Stimulated activated CD4-positive, alpha-beta T cell treated with anti-CD3 and anti-CD28 coated beads, TNF-alpha, amount 100 ng/mL, for 4 hours (primary cell): ENCODE data around the gene METRN.

ENCODE experiments used
- DNase-seq, 3 experiments: peaks; one replicate each; pipeline ENCODE4 v3.0.0-alpha.2; 2020; ENCODE audit warnings: low read depth in 3 of 3

The METRN gene

DNA sequence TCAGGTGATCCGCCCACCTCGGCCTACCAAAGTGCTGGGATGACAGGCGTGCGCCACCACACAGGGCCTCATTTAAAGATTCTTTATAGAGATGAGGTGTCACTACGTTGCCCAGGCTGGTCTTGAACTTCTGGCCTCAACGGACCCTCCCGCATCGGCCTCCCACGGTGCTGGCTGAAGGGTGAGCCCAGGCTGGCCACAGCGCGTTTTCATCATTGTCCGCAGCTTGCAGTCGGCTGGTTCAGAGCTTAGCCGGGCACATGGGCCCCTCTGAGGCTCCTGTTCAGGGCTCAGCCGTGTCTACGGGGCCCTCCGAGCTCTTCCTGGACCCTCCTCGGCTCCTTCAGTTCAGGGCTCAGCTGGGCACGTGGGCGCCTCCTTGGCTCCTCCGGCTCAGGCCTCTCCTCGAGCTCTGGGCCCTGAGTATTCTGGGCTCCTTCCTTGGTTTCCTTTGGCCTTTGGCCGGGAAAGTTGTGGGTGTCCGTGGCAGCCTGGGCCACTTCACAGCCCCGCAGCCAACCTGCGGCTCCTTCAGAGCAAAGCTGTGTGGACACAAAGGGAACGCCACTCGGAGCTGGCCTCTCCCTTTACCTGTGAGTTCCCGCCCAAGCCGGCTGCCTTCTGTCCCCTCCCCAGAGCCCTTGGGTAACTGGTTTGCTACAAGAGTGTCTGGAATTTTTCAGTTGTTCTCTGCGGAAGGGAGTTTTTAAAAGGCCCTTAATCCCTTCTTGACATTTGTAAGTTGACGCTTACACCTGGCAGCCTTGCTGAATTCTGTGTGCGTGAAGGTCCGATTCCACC, 44.4 kb downstream of the METRN start:
- no peak for DNase-seq

DNA sequence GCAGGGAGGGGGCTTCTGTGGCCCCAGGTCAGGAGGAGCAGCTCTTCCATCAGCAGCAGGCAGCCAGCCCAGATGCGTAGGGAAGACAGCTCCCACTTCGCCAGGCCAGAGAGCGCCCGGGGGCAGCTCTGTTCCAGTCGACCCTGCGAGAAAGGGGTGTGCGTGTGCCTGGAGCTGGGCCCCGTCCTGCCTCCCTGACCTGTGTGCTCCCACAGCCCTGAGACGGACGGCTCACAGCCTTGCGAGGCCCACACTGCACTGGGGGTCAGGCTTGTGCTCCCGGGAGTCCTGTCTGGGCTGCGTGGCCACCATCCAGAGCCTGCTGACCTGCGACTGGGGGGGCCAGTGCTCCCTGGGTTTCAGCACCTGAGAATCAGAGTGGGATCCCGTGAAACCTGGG, 45.1 kb downstream of the METRN start:
- DNase-seq = no peak

GRCh38 chr16:760545-761343, 45.8 kb downstream of the METRN start, which contains the start of gene MSLN:
TSS of gene MSLN (plus strand) at chr16:760734. CDS start at chr16:762681, 1,947 bp downstream.
- no peak for DNase-seq

- no peak for DNase-seq
These were observed 47.0 kb downstream of the METRN start for GRCh38 chr16:761625-762513.

DNA sequence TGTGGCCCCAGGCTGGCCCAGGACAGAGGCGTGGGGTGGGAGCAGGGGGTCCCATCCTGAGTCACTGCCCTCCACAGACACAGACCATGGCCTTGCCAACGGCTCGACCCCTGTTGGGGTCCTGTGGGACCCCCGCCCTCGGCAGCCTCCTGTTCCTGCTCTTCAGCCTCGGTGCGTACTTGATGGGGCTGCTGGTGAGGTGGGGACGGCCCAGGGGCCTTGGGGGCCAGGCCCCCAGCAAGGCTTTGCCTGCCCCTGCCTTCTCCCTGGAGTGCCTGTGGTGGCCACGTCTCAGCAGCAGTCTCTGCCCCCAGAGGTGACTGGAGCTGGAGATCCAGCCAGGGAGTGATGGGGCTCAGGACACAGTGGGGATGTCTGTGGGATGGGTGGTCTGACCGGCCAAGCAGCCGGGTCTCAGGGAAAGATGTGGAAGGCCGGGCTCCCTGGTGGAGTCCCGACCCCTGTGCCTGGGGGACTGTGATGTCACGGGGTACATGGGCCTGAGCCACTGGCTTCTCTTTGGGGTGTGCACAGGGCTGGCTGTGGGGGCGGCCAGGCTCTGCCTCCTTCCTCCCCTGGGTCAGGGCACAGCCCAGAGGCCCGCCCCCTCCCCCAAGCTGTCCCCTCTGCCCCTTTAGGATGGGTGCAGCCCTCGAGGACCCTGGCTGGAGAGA, 47.8 kb downstream of the METRN start:
- DNase-seq = no peak

DNA sequence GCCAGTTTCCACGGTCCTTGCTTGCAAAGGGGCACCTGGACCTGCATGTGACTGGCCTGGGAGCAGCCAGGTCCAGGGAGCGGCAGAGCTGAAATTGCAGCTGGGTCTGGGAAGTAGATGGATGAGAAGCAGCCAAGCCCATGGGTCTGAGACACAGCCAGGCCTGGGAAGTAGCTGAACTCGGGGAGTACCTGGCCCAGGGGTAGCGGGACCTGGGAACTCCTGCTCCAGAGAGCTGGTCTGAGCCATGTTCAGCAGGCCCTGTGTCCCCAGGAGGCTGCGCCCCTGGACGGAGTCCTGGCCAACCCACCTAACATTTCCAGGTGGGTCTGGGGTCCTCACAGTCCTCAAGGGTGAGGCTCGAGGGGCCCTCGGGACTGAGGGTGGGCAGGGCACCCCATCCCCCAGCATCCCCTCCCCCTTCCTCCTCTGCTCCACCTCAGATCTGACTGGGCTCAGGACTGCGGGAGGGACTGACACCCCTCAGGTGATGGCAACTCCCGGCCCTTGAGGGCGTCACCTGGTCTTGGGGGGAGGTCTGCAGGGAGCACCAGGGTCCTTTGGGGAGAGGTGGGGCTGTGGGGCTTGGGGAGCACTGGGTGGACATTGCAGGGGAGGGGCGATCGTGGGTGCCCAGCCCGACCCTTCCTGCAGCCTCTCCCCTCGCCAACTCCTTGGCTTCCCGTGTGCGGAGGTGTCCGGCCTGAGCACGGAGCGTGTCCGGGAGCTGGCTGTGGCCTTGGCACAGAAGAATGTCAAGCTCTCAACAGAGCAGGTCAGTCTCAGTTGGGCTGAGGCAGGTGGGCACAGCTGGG, 48.7 kb downstream of the METRN start:
- no peak for DNase-seq

- no peak for DNase-seq
These were observed 49.3 kb downstream of the METRN start for GRCh38 chr16:764184-764750.

DNA sequence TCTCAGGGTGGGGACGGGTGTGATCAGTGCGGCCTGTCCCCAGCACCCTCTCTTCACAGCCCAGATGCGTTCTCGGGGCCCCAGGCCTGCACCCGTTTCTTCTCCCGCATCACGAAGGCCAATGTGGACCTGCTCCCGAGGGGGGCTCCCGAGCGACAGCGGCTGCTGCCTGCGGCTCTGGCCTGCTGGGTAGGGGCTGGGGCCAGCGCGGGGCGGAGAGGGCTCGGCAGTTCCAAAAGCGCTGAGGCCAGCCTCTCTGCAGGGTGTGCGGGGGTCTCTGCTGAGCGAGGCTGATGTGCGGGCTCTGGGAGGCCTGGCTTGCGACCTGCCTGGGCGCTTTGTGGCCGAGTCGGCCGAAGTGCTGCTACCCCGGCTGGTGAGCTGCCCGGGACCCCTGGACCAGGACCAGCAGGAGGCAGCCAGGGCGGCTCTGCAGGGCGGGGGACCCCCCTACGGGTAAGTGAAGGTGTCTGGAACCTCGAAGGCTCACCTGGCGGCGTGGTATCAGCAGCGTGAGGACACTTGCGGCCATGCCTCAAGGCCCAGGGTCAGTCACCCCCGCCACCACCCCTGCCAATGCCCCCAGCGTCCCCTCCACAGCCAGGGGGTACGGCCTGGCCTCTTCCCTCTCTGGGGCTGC, 50.0 kb downstream of the METRN start:
- no peak for DNase-seq

DNA sequence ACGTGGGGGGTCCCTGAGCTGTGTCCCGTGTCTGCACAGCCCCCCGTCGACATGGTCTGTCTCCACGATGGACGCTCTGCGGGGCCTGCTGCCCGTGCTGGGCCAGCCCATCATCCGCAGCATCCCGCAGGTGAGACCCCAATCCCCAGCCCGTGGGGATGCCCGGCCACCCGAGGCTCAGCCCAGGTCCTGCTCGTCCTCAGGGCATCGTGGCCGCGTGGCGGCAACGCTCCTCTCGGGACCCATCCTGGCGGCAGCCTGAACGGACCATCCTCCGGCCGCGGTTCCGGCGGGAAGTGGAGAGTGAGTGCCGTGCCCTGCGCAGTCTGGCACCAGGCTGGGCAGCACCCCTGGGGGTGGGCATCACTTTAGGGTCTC, 50.6 kb downstream of the METRN start:
- no peak for DNase-seq

DNA sequence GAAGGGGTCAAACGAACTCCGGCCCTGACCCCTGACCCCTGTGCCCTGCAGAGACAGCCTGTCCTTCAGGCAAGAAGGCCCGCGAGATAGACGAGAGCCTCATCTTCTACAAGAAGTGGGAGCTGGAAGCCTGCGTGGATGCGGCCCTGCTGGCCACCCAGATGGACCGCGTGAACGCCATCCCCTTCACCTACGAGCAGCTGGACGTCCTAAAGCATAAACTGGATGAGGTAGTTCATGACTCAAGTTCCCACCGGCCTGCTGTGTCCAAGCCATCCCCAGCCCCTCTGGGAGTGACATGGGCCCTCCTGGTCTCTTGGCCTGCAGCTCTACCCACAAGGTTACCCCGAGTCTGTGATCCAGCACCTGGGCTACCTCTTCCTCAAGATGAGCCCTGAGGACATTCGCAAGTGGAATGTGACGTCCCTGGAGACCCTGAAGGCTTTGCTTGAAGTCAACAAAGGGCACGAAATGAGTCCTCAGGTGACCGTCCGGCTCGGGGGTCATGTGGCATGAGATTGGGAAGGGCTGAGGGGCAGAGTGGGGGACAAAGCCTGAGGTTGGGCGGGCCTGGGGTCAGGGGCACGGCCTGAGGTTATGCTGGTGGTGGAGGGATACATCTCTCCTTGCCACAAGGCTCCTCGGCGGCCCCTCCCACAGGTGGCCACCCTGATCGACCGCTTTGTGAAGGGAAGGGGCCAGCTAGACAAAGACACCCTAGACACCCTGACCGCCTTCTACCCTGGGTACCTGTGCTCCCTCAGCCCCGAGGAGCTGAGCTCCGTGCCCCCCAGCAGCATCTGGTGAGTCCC, 51.3 kb downstream of the METRN start:
- no peak for DNase-seq

DNA sequence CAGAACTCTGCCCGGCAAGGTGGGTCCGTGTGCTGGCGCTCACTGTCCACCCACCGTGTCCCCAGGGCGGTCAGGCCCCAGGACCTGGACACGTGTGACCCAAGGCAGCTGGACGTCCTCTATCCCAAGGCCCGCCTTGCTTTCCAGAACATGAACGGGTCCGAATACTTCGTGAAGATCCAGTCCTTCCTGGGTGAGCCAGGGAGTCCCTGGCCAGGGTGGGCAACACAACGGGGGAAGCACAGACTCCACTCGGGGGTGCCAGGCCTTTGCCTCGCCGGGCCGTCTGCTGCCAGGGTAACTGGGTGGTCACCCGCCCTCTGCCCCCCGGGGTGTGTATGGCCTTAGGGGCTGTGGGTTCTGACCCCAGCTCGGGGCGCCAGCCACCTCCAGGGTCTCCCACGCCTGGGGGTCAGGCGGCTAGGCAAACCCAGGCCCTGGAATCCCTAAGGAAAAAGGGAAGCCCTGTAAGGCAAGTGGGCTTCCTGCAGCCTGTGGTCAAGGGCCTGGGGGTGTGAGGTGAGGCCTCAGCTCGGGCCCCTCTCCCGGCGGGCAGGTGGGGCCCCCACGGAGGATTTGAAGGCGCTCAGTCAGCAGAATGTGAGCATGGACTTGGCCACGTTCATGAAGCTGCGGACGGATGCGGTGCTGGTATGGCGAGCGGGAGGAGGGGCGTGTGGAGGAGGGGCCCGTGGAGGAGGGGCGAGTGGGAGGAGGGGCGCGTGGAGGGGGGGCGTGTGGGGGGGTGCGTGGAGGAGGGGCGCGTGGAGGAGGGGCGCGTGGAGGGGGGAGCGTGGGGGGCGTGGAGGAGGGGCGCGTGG, 52.1 kb downstream of the METRN start:
- DNase-seq = no peak

DNA sequence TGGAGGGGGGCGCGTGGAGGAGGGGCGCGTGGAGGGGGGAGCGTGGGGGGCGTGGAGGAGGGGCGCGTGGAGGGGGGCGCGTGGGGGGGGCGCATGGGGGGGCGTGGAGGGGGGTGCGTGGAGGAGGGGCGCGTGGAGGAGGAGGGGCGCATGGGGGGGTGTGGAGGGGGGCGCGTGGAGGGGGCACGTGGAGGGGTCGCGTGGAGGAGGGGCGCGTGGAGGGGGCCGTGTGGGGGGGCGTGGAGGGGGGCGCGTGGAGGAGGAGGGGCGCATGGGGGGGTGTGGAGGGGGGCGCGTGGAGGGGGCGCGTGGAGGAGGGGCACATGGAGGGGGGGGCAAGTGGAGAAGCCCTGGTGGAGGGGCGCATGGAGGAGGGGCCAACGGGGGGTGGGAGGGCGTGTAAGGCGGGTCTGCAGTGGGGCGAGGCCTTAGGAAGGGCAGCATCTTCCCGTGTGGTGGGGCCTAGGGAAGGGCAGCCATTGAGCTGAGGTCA, 52.9 kb downstream of the METRN start:
- no peak for DNase-seq

GRCh38 chr16:768428-768827, 53.5 kb downstream of the METRN start:
- DNase-seq = no peak
